GM18498 (cell line): Measurements from ENCODE around the gene ETFA.
"Not testable (repeated sequence)": the region's sequence is repeated elsewhere in the genome, so short reads cannot be mapped to it uniquely, and the experiment has no call there.

Source experiments
- ATAC-seq: cut with Tn5 transposase; IDR thresholded peaks from one replicate; pipeline ENCODE4 v1.9.1; 2021; ENCODE audit warnings: mild to moderate bottlenecking, moderate library complexity; ENCODE audit not compliant: unreplicated experiment

Gene ETFA

GRCh38 chr15:76327191-76328105 lies 16.2 kb upstream of the ETFA start:
- no peak for ATAC-seq

- no peak for ATAC-seq
These were observed 14.4 kb upstream of the ETFA start for GRCh38 chr15:76325704-76326103.

GRCh38 chr15:76324066-76324465 lies 12.8 kb upstream of the ETFA start:
- ATAC-seq: no peak

- ATAC-seq: no peak
These were observed 10.3 kb upstream of the ETFA start for GRCh38 chr15:76321602-76322001.

GRCh38 chr15:76321171-76321570 lies 9.9 kb upstream of the ETFA start:
- ATAC-seq: no peak

- ATAC-seq: no peak
These were observed 8.7 kb upstream of the ETFA start for GRCh38 chr15:76320012-76320411.

- ATAC-seq: no peak
These were observed 2.5 kb upstream of the ETFA start for GRCh38 chr15:76313731-76314130.

- not testable (repeated sequence) for ATAC-seq
These were observed 1.9 kb upstream of the ETFA start for GRCh38 chr15:76313175-76313567.

- ATAC-seq: no peak
These were observed 1.4 kb upstream of the ETFA start for GRCh38 chr15:76312540-76313174.

- peak; percentile 3 for ATAC-seq
These were observed 682 bp downstream of the ETFA start for GRCh38 chr15:76310475-76311099.

GRCh38 chr15:76309601-76310330 lies 1.5 kb downstream of the ETFA start:
- no peak for ATAC-seq

GRCh38 chr15:76303909-76304308 lies 7.4 kb downstream of the ETFA start:
- ATAC-seq: no peak

GRCh38 chr15:76299786-76300185 lies 11.5 kb downstream of the ETFA start:
- ATAC-seq: no peak

GRCh38 chr15:76298986-76299385 lies 12.3 kb downstream of the ETFA start:
- ATAC-seq: no peak

- not testable (repeated sequence) for ATAC-seq
These were observed 13.3 kb downstream of the ETFA start for GRCh38 chr15:76297951-76298350.

GRCh38 chr15:76296849-76297248 lies 14.4 kb downstream of the ETFA start:
- no peak for ATAC-seq

GRCh38 chr15:76294463-76294862 lies 16.8 kb downstream of the ETFA start:
- ATAC-seq: not testable (repeated sequence)

- no peak for ATAC-seq
These were observed 17.9 kb downstream of the ETFA start for GRCh38 chr15:76293361-76293760.

- ATAC-seq: no peak
These were observed 21.7 kb downstream of the ETFA start for GRCh38 chr15:76289582-76289981.

GRCh38 chr15:76286271-76286879 lies 24.9 kb downstream of the ETFA start:
- peak; percentile 65 for ATAC-seq
